ENCODE results near the gene AJUBA.

The AJUBA gene

DNA sequence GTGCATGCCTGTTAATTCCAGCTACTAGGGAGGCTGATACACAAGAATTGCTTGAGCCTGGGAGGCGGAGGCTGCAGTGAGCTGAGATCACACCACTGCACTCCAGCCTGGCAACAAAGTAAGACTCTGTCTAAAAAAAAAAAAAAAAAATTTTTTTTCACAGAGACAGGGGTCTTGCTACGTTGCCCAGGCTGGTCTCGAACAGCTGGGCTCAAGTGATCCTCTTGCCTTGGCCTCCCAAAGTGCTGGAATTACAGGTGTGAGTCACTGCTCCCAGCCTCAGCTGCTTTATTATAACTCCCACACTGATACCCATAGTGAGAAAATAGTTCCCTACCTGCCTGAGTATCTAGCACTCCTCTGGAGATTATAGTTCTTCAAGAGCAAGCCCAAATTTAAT lies 36.7 kb downstream of the AJUBA start:
- TF ChIP-seq CTCF (IDR thresholded peaks at IDR 0.05; ENCODE audit: extremely low read depth, insufficient read depth, missing control alignments), result no peak
- DNase-seq (ENCODE audit: low spot score), result no peak
- in situ Hi-C loops (cut with MboI; ENCODE audit: low pct_unique_long_range_greater_than_20kb, low sequenced_read_pairs, unreplicated experiment), result no loop called here

GRCh38 chr14:22939684-22940083 lies 42.7 kb downstream of the AJUBA start:
- in situ Hi-C loops (cut with MboI; ENCODE audit: low pct_unique_long_range_greater_than_20kb, low sequenced_read_pairs, unreplicated experiment), result no loop called here
- no peak for DNase-seq (ENCODE audit: low spot score)
- no peak for TF ChIP-seq CTCF (IDR thresholded peaks at IDR 0.05; ENCODE audit: extremely low read depth, insufficient read depth, missing control alignments)

DNA sequence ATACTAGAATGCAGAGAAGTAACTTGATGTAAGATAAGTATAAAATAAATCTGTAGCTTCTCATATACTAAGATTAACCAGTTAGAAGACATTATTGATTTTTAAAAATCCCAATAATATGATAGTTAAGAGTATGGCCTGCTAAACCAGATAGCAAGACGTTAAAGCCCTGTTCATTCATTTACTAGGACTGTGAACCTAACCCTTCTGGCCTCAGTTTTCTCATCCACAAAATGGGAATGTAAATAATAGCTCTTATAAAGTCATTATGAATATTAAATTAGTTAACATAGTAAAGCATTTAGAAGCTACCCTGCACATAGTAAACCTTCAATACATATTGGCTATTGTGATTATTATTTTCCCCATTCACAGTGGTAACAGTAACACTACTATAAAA lies 47.2 kb downstream of the AJUBA start:
- DNase-seq (ENCODE audit: low spot score), result no peak
- no peak for TF ChIP-seq CTCF (IDR thresholded peaks at IDR 0.05; ENCODE audit: extremely low read depth, insufficient read depth, missing control alignments)
- in situ Hi-C loops (cut with MboI; ENCODE audit: low pct_unique_long_range_greater_than_20kb, low sequenced_read_pairs, unreplicated experiment), result no loop called here

- in situ Hi-C loops (cut with MboI; ENCODE audit: low pct_unique_long_range_greater_than_20kb, low sequenced_read_pairs, unreplicated experiment), result no loop called here
- no peak for TF ChIP-seq CTCF (IDR thresholded peaks at IDR 0.05; ENCODE audit: extremely low read depth, insufficient read depth, missing control alignments)
- DNase-seq (ENCODE audit: low spot score), result no peak
Measured at GRCh38 chr14:22932146-22932545, 50.2 kb downstream of the AJUBA start.

DNA sequence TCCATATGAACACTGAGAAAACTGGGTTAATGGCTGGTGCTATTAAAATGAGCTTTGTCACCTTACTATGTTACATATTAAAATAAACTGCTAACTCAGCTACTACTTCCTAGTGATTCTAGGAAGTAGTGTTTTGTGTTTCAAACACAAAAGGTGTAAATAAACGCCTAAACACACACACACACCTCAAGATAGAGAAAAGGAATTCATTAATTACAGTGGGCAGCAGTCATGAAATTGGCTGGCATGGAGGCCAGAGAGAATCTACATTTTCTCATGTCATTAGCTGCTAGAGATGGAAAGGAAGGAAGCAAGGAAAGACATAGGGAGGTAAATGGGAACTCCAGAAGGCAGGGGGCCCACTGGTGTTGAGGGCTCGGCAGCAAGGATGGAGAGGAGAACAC lies 52.4 kb downstream of the AJUBA start:
- no peak for DNase-seq (ENCODE audit: low spot score)
- no peak for TF ChIP-seq CTCF (IDR thresholded peaks at IDR 0.05; ENCODE audit: extremely low read depth, insufficient read depth, missing control alignments)
- in situ Hi-C loops (cut with MboI; ENCODE audit: low pct_unique_long_range_greater_than_20kb, low sequenced_read_pairs, unreplicated experiment), result no loop called here

DNA sequence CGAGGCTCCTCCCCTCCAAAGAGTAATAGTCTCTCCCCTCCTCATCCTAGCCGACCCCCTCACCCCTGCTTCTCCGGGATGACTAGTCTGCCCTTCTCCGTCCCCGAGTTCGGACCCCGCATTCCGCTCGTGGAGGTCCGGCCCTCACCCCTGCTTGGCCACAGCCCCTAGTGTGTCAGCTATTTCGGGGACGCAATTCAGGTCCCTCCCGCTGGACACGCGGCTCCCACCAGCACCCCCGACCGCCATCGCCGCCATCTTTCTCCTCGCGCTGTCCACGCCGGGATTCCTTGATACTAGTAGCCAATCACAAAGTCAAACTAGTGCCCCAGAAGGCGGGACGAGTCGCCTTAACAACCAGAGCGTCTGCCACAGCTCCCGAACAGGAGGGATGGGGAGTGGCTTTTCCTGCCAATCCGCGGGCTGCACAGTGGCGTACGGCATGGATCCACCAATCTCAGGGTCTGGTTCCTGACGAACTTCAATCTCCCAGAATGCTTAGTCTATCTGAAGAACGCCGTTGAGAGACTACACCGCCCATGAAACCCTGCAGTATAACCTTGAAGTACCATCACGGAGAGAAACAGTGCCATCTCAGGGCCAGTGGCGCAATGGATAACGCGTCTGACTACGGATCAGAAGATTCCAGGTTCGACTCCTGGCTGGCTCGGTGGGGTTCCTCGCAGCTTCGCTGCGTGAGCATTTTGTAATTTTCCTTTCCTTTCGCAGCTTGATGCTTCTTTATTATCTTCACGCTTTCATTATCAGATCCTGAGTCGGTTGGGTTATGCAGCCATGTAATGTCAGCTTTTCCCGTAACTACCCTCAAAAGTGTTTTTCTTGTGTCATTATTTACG lies 53.0 kb downstream of the AJUBA start, which contains the start of gene PRMT5:
Gene PRMT5, minus strand, starts transcription at position 273 of the 857 bp plus-strand sequence. Its CDS starts 15 bp downstream, at position 258.
- in situ Hi-C loops (cut with MboI; ENCODE audit: low pct_unique_long_range_greater_than_20kb, low sequenced_read_pairs, unreplicated experiment), result no loop called here
- no peak for TF ChIP-seq CTCF (IDR thresholded peaks at IDR 0.05; ENCODE audit: extremely low read depth, insufficient read depth, missing control alignments)
- DNase-seq (ENCODE audit: low spot score), result peak; percentile 93
